Naive thymus-derived CD8-positive, alpha-beta T cell (primary cell): Measurements from ENCODE around the gene HBS1L. TPM values are rescaled to one million over a fixed set of nuclear protein-coding genes. Genes with fewer than 3 reads are reported as not detected.

Experiments
- ATAC-seq, 2 donors: fragments of 150-1000 bp; cut with Tn5 transposase in 1 of 2; sonication (Bioruptor Pico), chemical (Tn5 transposase) in 1 of 2; 1 replicate in 1 of 2; 2 replicates in 1 of 2; pipeline ENCODE4 v1.10.0; 2021; ENCODE audit warnings: mild to moderate bottlenecking in 2 of 2, moderate library complexity in 2 of 2
- POLR2A ChIA-PET: fragments of 350-600 bp; sonication (Branson Sonifier 250); formaldehyde crosslinking; loops from one replicate; lab custom pipeline; 2021; ENCODE audit warnings: antibody characterized with exemption; lab: Charles Lee
- DNase-seq, 10 donors: peaks; one replicate each; pipeline versions ENCODE4 v3.0.0 to v3.0.0-alpha.2; 2020 to 2022
- H3K27ac Mint-ChIP-seq, 10 donors: one replicate each; pipeline ENCODE4 v1.8.0; 2020 to 2022; ENCODE audit warnings: mild to moderate bottlenecking in 10 of 10, mixed read lengths in 10 of 10, moderate library complexity in 4 of 10, inconsistent platforms in 1 of 10
- H3K27me3 Mint-ChIP-seq, 5 donors: one replicate each; pipeline ENCODE4 v1.8.0; 2021 to 2022; ENCODE audit warnings: mixed read lengths in 5 of 5
- H3K36me3 Mint-ChIP-seq, 3 donors: one replicate each; pipeline ENCODE4 v1.8.0; 2020 to 2022; ENCODE audit warnings: mixed read lengths in 3 of 3, mild to moderate bottlenecking in 2 of 3, inconsistent platforms in 1 of 3
- H3K4me1 Mint-ChIP-seq, 4 donors: one replicate each; pipeline ENCODE4 v1.8.0; 2021 to 2022; ENCODE audit warnings: mixed read lengths in 4 of 4
- H3K4me3 Mint-ChIP-seq, 10 donors: one replicate each; pipeline ENCODE4 v1.8.0; 2020 to 2022; ENCODE audit warnings: mild to moderate bottlenecking in 10 of 10, mixed read lengths in 10 of 10, moderate library complexity in 6 of 10, inconsistent platforms in 1 of 10
- H3K9me3 Mint-ChIP-seq, 9 donors: one replicate each; pipeline ENCODE4 v1.8.0; 2020 to 2022; ENCODE audit warnings: mixed read lengths in 9 of 9, mild to moderate bottlenecking in 3 of 9, inconsistent platforms in 1 of 9, moderate library complexity in 1 of 9
- polyA plus RNA-seq, 3 donors: library from polyadenylated mRNA; unstranded; fragments of 300-500 nt; fragmentation: Illumina TruSeq; gene quantifications; one replicate each; pipeline ENCODE4 v1.2.3, GENCODE V29; 2021
- total RNA-seq, 8 experiments: library from RNA in 2 of 8; stranded (reverse) in 2 of 8; gene quantifications; one replicate each; pipeline ENCODE4 v1.2.3 and lab custom pipeline; 2021 to 2026

The HBS1L gene
- total and polyA plus RNA-seq, 5 experiments from 2014 or later, result 71.1 to 96.9 (median 78.2) TPM

DNA sequence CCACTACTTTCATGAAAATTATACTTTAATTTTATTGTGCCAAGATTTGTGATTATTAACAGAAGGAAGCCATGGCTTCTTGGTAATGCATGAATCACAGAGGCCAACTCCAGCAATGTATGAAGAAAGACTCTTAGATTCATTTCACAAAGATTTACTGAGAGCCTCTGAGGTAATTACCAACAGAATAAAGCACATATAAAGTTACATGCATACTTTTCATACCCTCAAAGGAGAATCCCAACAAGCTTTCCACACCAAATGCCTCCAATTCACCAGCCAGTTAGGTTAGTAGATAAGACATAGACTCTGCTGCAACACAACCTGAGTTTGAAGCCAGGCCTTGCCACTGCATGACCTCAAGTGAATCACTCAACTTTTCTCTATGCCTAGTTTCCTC, 41.9 kb downstream of the HBS1L start:
- POLR2A ChIA-PET, result no interaction called here
- DNase-seq (no peak), ATAC-seq (no peak)
- H3K4me3 Mint-ChIP-seq, result peak overlapping the region in 7 of 10 donors; percentile 27 to 59 (median 47)
- peaks cover 0 to 2% (median 0%) of the 10 kb centered on the region in 3 donors for H3K36me3 Mint-ChIP-seq
- H3K9me3 Mint-ChIP-seq, result no peaks in the 10 kb centered on the region
- peaks cover 30 to 74% (median 65%) of the 10 kb centered on the region in 4 donors for H3K4me1 Mint-ChIP-seq
- H3K27me3 Mint-ChIP-seq, result no peaks in the 10 kb centered on the region
- peak overlapping the region; percentile 77 to 94 (median 84) for H3K27ac Mint-ChIP-seq

GRCh38 chr6:135012349-135012748, 42.3 kb downstream of the HBS1L start:
- ATAC-seq (no peak), DNase-seq (no peak)
- Mint-ChIP-seq H3K36me3 (peaks cover 0 to 2% (median 0%) of the 10 kb centered on the region in 3 donors), H3K27ac (peak overlapping the region; percentile 1 to 94 (median 86)), H3K4me1 (peaks cover 31 to 76% (median 66%) of the 10 kb centered on the region in 4 donors), H3K27me3 (no peaks in the 10 kb centered on the region), H3K9me3 (no peaks in the 10 kb centered on the region), H3K4me3 (peak overlapping the region in 6 of 10 donors; percentile 13 to 59 (median 44))
- POLR2A ChIA-PET, result no interaction called here

DNA sequence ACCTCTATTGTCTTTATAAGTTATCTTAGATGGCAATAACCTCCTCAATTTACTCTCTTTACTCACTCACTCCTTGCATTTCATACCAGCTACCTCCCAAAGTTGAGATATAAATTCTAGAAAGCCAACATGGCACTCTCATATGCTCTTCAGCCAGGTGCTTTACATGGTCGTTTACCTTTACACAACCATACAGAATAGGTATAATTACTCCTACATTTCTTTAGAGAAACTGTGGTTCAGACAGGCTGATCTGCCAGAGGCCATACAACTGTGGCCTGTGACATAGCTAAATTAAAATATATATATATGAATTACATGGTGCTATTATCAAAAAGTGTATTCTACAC, 45.7 kb downstream of the HBS1L start:
- Mint-ChIP-seq H3K9me3 (no peaks in the 10 kb centered on the region), H3K4me3 (peak overlapping the region in 1 of 10 donors; percentile 3), H3K36me3 (peaks cover 0 to 2% (median 0%) of the 10 kb centered on the region in 3 donors), H3K27me3 (no peaks in the 10 kb centered on the region), H3K4me1 (peaks cover 27 to 47% (median 44%) of the 10 kb centered on the region in 4 donors), H3K27ac (peak overlapping the region in 8 of 10 donors; percentile 61 to 88 (median 68))
- ATAC-seq (no peak), DNase-seq (no peak)
- POLR2A ChIA-PET, result interaction anchor here (1.5 kb wide), 1 partner anchor 13 kb away, joined by 8 read pairs; no protein-coding TSS in a partner anchor

DNA sequence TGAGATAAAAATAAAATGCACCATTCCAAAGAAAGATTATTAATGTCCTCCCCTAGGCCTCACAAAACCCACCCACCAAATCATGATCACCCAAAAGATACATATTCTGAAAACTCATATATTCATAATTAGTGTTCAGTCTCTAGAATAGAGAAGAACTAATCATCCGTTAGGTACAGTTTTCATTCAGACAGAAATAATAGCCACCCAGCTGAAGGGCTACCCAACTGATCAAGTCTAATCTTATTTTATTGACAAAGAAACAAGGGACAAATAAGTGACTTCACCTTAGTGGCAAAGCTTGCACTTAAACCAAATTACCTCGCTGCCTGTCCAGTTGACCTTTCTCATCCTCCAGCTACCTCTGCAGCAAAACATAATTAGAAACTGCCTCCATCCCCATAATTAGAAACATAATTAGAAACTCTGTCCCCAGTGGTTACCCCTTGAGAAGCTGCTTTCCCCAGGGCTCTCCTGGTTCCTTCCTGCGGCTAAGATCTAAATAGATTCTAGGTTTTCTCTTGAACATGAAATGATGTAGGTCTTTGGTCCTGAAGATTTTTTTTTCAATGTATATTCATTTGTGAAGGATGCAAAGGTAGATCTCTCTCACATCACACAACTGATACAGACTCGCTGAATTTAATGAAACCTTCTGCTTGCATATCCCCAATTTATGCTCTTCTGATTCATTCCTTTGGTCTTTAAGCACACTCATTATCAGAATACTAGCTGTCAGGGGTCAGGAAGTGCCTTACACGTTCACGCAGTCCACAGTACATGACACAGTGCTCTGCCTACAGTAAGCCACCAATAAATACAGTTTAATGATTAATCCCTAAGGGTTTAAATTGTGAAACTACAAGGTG, 46.3 kb downstream of the HBS1L start:
- peak overlapping the region in 6 of 10 donors; percentile 5 to 39 (median 10) for H3K4me3 Mint-ChIP-seq
- peak overlapping the region; percentile 21 to 88 (median 65) for H3K27ac Mint-ChIP-seq
- POLR2A ChIA-PET, result interaction anchor here (1.3 to 1.5 kb wide), 2 partner anchors 13 to 174 kb away, joined by 3 to 8 read pairs; no protein-coding TSS in a partner anchor
- no peaks in the 10 kb centered on the region for H3K9me3 Mint-ChIP-seq
- DNase-seq, result no peak
- H3K4me1 Mint-ChIP-seq, result peaks cover 25 to 42% (median 38%) of the 10 kb centered on the region in 4 donors
- no peaks in the 10 kb centered on the region for H3K27me3 Mint-ChIP-seq
- H3K36me3 Mint-ChIP-seq, result peaks cover 0 to 2% (median 0%) of the 10 kb centered on the region in 3 donors
- ATAC-seq, result peak in 1 of 2 donors; percentile 39

- no peaks in the 10 kb centered on the region for H3K9me3 Mint-ChIP-seq
- no peaks in the 10 kb centered on the region for H3K27me3 Mint-ChIP-seq
- DNase-seq (no peak), ATAC-seq (no peak)
- H3K27ac Mint-ChIP-seq, result no peak overlapping the region
- peaks cover 0 to 4% (median 0%) of the 10 kb centered on the region in 3 donors for H3K36me3 Mint-ChIP-seq
- H3K4me3 Mint-ChIP-seq, result no peak overlapping the region
- POLR2A ChIA-PET, result no interaction called here
- peaks cover 15 to 33% (median 24%) of the 10 kb centered on the region in 4 donors for H3K4me1 Mint-ChIP-seq
Observed at GRCh38 chr6:135006386-135006914, 48.2 kb downstream of the HBS1L start.

DNA sequence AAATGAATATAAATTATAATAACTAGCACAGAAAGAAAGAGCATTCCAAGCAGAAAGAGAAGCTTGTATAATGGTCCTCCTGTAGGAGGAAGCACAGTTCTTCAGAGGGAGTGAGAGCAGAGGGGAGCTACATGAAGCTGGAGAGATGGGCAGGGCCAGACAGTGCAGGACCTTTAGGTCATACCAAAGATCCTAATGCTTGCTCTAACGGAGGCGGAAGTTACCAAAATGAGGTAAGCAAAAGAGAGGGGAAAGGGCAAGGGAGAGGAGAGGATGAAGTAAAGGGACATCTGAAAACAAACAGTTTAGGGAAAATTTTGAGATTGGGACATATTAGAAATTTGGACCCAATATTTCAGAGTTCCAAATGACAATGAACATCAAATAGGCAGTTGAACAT, 50.2 kb downstream of the HBS1L start:
- Mint-ChIP-seq H3K36me3 (peaks cover 0 to 13% (median 4%) of the 10 kb centered on the region in 3 donors), H3K27me3 (no peaks in the 10 kb centered on the region), H3K4me1 (peaks cover 16 to 26% (median 23%) of the 10 kb centered on the region in 4 donors), H3K9me3 (no peaks in the 10 kb centered on the region), H3K4me3 (no peak overlapping the region), H3K27ac (no peak overlapping the region)
- POLR2A ChIA-PET, result interaction anchor here (0.8 kb wide), 1 partner anchor 8 kb away, joined by 3 read pairs; no protein-coding TSS in a partner anchor
- DNase-seq (no peak), ATAC-seq (no peak)

- no peaks in the 10 kb centered on the region for H3K9me3 Mint-ChIP-seq
- POLR2A ChIA-PET, result interaction anchor here (1.0 kb wide), 1 partner anchor 91 kb away, joined by 3 read pairs; no protein-coding TSS in a partner anchor
- peaks cover 9 to 17% (median 15%) of the 10 kb centered on the region in 4 donors for H3K4me1 Mint-ChIP-seq
- H3K27ac Mint-ChIP-seq, result no peak overlapping the region
- no peak overlapping the region for H3K4me3 Mint-ChIP-seq
- ATAC-seq (no peak), DNase-seq (no peak)
- peaks cover 0 to 16% (median 8%) of the 10 kb centered on the region in 3 donors for H3K36me3 Mint-ChIP-seq
- no peaks in the 10 kb centered on the region for H3K27me3 Mint-ChIP-seq
Observed at GRCh38 chr6:135002974-135003703, 51.5 kb downstream of the HBS1L start.

GRCh38 chr6:135002229-135002844, 52.3 kb downstream of the HBS1L start:
- ATAC-seq, result peak; percentile 35 to 50
- H3K4me1 Mint-ChIP-seq, result peaks cover 4 to 14% (median 12%) of the 10 kb centered on the region in 4 donors
- no peaks in the 10 kb centered on the region for H3K27me3 Mint-ChIP-seq
- H3K27ac Mint-ChIP-seq, result peak overlapping the region in 2 of 10 donors; percentile 13 to 38
- POLR2A ChIA-PET, result no interaction called here
- no peaks in the 10 kb centered on the region for H3K9me3 Mint-ChIP-seq
- no peak overlapping the region for H3K4me3 Mint-ChIP-seq
- H3K36me3 Mint-ChIP-seq, result peaks cover 5 to 23% (median 11%) of the 10 kb centered on the region in 3 donors
- peak in 3 of 10 donors; percentile 18 to 24 (median 21) for DNase-seq

DNA sequence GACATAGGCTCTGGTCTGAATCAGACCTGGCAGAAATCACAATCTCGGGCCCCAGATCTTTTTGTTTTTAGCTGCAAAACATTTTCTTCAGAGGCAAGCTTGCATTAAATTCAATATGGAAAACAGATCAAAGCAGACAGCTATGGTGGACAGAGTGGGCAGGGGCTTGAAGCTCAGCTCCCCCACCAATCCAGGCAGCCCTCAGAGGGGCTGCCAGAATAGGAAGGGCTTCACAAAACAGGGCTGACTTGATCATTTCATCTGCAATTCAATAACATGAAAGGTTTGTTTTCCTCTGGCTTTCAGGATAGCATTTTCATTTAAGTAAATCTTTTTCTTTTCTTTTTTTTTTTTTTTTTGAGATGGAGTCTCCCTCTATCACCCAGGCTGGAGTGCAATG, 55.5 kb downstream of the HBS1L start:
- no peak for DNase-seq
- POLR2A ChIA-PET, result no interaction called here

DNA sequence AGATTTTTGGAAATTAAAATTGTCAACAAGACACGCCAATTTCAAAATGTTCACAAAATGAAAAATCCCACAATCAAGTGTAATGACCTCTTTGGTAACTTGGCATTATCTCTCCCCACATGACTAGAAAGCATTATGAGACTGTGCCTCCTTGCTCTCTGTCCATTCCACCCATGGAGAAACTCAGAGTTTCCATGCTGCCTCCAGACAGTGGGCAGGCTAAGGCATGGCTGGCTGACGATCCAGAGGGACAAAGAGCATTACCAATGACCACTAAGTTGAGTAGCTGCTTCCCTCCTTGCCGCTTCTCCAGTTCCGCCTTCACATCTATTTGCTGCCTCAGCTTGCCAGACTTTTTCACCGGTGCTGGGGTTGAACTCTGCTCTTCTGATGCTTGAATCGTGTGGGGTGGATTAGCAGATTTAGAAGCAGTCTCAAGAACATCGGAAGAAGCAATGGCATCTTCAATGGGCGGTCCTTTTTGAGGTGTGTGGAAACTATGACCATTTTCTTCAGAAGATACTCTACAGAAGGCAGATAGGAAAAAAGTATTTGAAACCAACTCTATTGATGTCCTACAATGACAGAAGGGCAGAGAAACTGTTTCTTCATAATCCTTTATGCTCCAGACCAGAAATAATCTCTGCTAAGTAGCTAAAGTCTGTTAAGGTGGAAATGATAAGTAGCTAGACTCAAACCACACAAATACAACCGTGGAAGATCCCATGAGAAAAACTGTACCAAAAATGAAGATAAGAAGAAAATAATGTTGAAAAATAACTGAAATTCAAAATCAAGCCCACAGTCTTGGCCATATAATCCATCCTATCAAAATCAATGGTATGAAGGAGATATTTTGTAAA, 57.3 kb downstream of the HBS1L start:
- no peak for ATAC-seq
- Mint-ChIP-seq H3K36me3 (peaks cover 12 to 58% (median 23%) of the 10 kb centered on the region in 3 donors), H3K4me3 (peak overlapping the region in 1 of 10 donors; percentile 8), H3K9me3 (no peaks in the 10 kb centered on the region), H3K4me1 (peaks cover 4 to 21% (median 10%) of the 10 kb centered on the region in 4 donors), H3K27ac (peak overlapping the region in 5 of 10 donors; percentile 18 to 76 (median 38)), H3K27me3 (no peaks in the 10 kb centered on the region)
- POLR2A ChIA-PET, result no interaction called here
- no peak for DNase-seq

More for the DNA sequence above, 55.5 kb downstream of the HBS1L start:
- Mint-ChIP-seq H3K4me3 (no peak overlapping the region), H3K27ac (peak overlapping the region in 1 of 10 donors; percentile 8), H3K36me3 (peaks cover 12 to 50% (median 20%) of the 10 kb centered on the region in 3 donors), H3K4me1 (peaks cover 4 to 21% (median 14%) of the 10 kb centered on the region in 4 donors), H3K9me3 (no peaks in the 10 kb centered on the region), H3K27me3 (no peaks in the 10 kb centered on the region)
- ATAC-seq, result no peak

DNA sequence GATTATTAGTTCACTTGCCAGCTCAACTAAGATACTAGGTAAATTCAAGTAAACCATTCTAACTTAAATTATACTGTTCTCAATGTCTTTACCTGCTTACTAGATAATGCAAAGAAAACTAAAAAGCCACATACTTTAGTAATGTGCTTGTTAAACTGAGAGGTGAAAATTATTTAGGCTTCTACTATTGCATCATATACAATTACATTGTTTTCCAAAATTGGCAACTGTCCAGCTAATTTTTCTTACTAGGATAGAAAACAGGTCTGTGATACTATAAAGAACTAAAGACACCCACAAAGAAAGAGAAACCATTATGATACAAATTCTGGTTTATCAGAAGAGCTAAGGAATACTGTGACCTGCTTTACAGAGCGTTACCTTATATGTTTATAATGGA, 59.1 kb downstream of the HBS1L start:
- no peaks in the 10 kb centered on the region for H3K9me3 Mint-ChIP-seq
- H3K4me1 Mint-ChIP-seq, result peaks cover 4 to 21% (median 8%) of the 10 kb centered on the region in 4 donors
- no peaks in the 10 kb centered on the region for H3K27me3 Mint-ChIP-seq
- no peak overlapping the region for H3K4me3 Mint-ChIP-seq
- DNase-seq (no peak), ATAC-seq (no peak)
- H3K27ac Mint-ChIP-seq, result peak overlapping the region in 2 of 10 donors; percentile 32 to 41
- peaks cover 12 to 58% (median 20%) of the 10 kb centered on the region in 3 donors for H3K36me3 Mint-ChIP-seq
- POLR2A ChIA-PET, result interaction anchor here (1.0 kb wide), 1 partner anchor 9 kb away, joined by 3 read pairs; no protein-coding TSS in a partner anchor
